Lung (tissue), 12 donors: ENCODE data around the gene PDE9A. TPM values are rescaled to one million over a fixed set of nuclear protein-coding genes. Genes with fewer than 3 reads are reported as not detected.

ENCODE experiments used
- ATAC-seq: fragments of 200-7000 bp; cut with Tn5 transposase; one replicate; pipeline ENCODE4 v1.9.1; 2020; ENCODE audit warnings: moderate number of reproducible peaks; ENCODE audit not compliant: insufficient read depth, low FRiP score
- DNase-seq, 3 donors: peaks; one replicate each; pipeline ENCODE4 v3.0.0-alpha.2; 2013 to 2017
- H3K27ac ChIP-seq, 2 donors: one replicate each; pipeline ENCODE4 v1.5.1; 2013; ENCODE audit warnings: mild to moderate bottlenecking in 2 of 2, moderate library complexity in 2 of 2, control low read depth in 1 of 2, inconsistent platforms in 1 of 2, low read depth in 1 of 2, low read length in 1 of 2
- H3K27me3 ChIP-seq, 3 donors: one replicate each; pipeline ENCODE4 v1.5.1; 2013; ENCODE audit warnings: low read length in 2 of 3; ENCODE audit not compliant: control insufficient read depth in 3 of 3, insufficient read depth in 3 of 3
- H3K36me3 ChIP-seq, 4 donors: one replicate each; pipeline ENCODE4 v1.5.1; 2013; ENCODE audit warnings: low read length in 4 of 4, mild to moderate bottlenecking in 1 of 4, moderate library complexity in 1 of 4; ENCODE audit not compliant: control insufficient read depth in 4 of 4, insufficient read depth in 4 of 4
- H3K4me1 ChIP-seq, 5 donors: one replicate each; pipeline ENCODE4 v1.5.1; 2013; ENCODE audit warnings: low read length in 5 of 5, mild to moderate bottlenecking in 2 of 5, moderate library complexity in 1 of 5; ENCODE audit not compliant: control insufficient read depth in 5 of 5, insufficient read depth in 5 of 5
- H3K4me3 ChIP-seq: one replicate; pipeline ENCODE4 v1.5.1; 2013; ENCODE audit warnings: mild to moderate bottlenecking, control low read depth, moderate library complexity
- H3K9ac ChIP-seq, 2 donors: one replicate each; pipeline ENCODE4 v1.5.1; 2013; ENCODE audit warnings: low read length in 2 of 2, control low read depth in 1 of 2; ENCODE audit not compliant: insufficient read depth in 1 of 2
- H3K9me3 ChIP-seq, 4 donors: one replicate each; pipeline ENCODE4 v1.5.1; 2013; ENCODE audit warnings: low read length in 3 of 4, mild to moderate bottlenecking in 1 of 4, moderate library complexity in 1 of 4; ENCODE audit not compliant: control insufficient read depth in 4 of 4, insufficient read depth in 3 of 4
- WGBS, 2 donors: extraction: QIAGEN DNeasy Blood & Tissue Kit; methylation state at CpG; one replicate each; pipeline ENCODE4 v1.1.7; 2013; 5-methylcytosine and 5-hydroxymethylcytosine counted together
- polyA plus RNA-seq, 2 donors: library from polyadenylated mRNA; stranded (reverse); fragments of 200-250 nt; gene quantifications; one replicate each; pipeline ENCODE4 v1.2.1, GENCODE V29; 2013
- total RNA-seq, 2 donors: library from RNA; depleted of rRNA in 1 of 2; stranded (reverse); fragments of >200 nt in 1 of 2; gene quantifications; one replicate each; pipeline ENCODE4 v1.2.1, GENCODE V29; 2014 to 2021
- TF ChIP-seq, protein P1 (sequence below): IDR thresholded peaks from 2 replicates; pipeline ENCODE4 v1.5.1; 2012; ENCODE audit warnings: mild to moderate bottlenecking; ENCODE audit errors: control extremely low read depth, extremely low read depth
- donor health status: control.
- donor health status: control.
- donor health status: Bipolar disorder and iron deficiency.
- donor health status: healthy.
- donor health status: DM: yes; HTN: yes; CAD: no.

Gene PDE9A
- total and polyA plus RNA-seq, 4 donors = 5.3 to 17.0 (median 6.9) TPM

GRCh38 chr21:42775123-42775522, 121.7 kb downstream of the PDE9A start:
- TF ChIP-seq, protein P1, sequence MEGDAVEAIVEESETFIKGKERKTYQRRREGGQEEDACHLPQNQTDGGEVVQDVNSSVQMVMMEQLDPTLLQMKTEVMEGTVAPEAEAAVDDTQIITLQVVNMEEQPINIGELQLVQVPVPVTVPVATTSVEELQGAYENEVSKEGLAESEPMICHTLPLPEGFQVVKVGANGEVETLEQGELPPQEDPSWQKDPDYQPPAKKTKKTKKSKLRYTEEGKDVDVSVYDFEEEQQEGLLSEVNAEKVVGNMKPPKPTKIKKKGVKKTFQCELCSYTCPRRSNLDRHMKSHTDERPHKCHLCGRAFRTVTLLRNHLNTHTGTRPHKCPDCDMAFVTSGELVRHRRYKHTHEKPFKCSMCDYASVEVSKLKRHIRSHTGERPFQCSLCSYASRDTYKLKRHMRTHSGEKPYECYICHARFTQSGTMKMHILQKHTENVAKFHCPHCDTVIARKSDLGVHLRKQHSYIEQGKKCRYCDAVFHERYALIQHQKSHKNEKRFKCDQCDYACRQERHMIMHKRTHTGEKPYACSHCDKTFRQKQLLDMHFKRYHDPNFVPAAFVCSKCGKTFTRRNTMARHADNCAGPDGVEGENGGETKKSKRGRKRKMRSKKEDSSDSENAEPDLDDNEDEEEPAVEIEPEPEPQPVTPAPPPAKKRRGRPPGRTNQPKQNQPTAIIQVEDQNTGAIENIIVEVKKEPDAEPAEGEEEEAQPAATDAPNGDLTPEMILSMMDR = no peak
- DNase-seq (no peak), ATAC-seq (no peak)

DNA sequence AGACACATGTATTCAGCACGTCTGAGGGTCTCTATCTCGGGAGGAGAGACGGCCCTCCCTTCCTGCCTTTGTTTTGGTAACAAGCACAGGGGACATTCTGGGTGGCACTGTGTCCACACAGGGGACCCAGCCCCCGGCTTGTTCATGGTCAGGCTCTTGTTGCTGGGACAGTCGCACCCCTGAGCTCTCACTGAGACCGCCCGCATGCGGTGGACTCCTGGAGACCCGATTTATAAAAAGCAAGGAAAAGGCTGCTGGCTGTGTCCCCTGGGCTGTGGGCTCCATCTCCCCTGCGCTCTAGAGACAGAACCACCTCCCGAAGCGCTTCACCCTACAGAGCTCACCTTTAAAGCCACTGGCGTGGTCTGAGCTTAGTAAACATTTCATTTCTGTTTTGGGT, 122.5 kb downstream of the PDE9A start:
- 83 to 89% methylated on average over 13 of the region's 13 CpGs for WGBS, 2 donors
- no peak for ATAC-seq
- H3K4me1 ChIP-seq = peaks cover 0 to 2% (median 0%) of the 10 kb centered on the region in 5 donors
- DNase-seq = no peak
- H3K36me3 ChIP-seq = peaks cover 0 to 5% (median 4%) of the 10 kb centered on the region in 4 donors
- TF ChIP-seq, protein P1 = no peak
- no peak overlapping the region for H3K27ac ChIP-seq
- H3K4me3 ChIP-seq = no peak overlapping the region
- H3K9ac ChIP-seq = no peak overlapping the region
- H3K9me3 ChIP-seq = peaks cover 0 to 5% (median 0%) of the 10 kb centered on the region in 4 donors
- H3K27me3 ChIP-seq = peaks cover 0 to 13% (median 6%) of the 10 kb centered on the region in 3 donors

More at GRCh38 chr21:42775123-42775522, 121.7 kb downstream of the PDE9A start:
- Histone ChIP-seq H3K36me3 (peaks cover 0 to 7% (median 6%) of the 10 kb centered on the region in 4 donors), H3K9ac (no peak overlapping the region), H3K27me3 (peaks cover 0 to 7% (median 0%) of the 10 kb centered on the region in 3 donors), H3K9me3 (peaks cover 0 to 5% (median 0%) of the 10 kb centered on the region in 4 donors), H3K4me1 (no peaks in the 10 kb centered on the region), H3K27ac (no peak overlapping the region), H3K4me3 (no peak overlapping the region)
- WGBS, 2 donors = 92 to 93% methylated on average over 12 of the region's 12 CpGs

DNA sequence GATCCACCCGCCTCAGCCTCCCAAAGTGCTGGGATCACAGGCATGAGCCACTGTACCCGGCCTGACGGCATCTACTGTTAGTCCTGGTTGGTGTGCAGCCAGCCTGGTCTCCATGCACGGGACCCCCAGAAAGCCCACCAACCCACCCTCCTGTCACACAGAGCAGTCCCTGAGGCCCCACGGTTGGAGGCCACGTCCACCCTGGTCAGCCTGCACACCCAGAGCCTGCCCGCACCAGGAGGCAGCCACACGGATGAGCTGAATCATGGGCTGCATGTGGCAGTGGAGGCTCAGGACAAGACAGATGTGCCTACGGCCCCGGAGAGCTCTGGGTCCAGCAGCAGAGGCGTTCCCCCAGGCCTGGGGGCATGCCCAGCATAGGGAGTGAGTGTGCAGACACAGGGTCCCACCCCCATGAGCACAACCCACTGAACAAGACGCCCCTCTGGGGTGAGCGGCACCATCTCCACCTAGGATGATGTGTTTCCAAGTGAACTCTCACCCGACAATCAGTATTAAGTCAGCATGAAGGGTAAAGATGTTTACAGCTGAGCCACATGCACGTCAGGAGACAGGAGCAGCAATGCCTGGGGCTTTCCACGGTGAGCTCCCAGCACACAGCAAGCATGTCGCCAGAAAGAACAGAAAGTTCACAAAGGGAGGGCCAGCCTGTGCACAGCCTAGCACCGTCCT, 123.8 kb downstream of the PDE9A start:
- H3K4me1 ChIP-seq = peaks cover 0 to 9% (median 2%) of the 10 kb centered on the region in 5 donors
- DNase-seq = no peak
- no peak for ATAC-seq
- no peak overlapping the region for H3K9ac ChIP-seq
- H3K36me3 ChIP-seq = peaks cover 0 to 4% (median 2%) of the 10 kb centered on the region in 4 donors
- H3K27me3 ChIP-seq = peaks cover 0 to 23% (median 13%) of the 10 kb centered on the region in 3 donors
- 91 to 95% methylated on average over 18 of the region's 18 CpGs for WGBS, 2 donors
- H3K27ac ChIP-seq = no peak overlapping the region
- H3K4me3 ChIP-seq = no peak overlapping the region
- TF ChIP-seq, protein P1 = no peak
- peaks cover 0 to 5% (median 0%) of the 10 kb centered on the region in 4 donors for H3K9me3 ChIP-seq
